Fibroblast of skin of left biceps (primary cell): Measurements from ENCODE around the gene PPP2R5B.

Experiments used
- DNase-seq, 2 experiments: peaks; one replicate each; pipeline ENCODE4 v3.0.0-alpha.2; 2013; ENCODE audit warnings: low read depth in 2 of 2

Gene PPP2R5B

DNA sequence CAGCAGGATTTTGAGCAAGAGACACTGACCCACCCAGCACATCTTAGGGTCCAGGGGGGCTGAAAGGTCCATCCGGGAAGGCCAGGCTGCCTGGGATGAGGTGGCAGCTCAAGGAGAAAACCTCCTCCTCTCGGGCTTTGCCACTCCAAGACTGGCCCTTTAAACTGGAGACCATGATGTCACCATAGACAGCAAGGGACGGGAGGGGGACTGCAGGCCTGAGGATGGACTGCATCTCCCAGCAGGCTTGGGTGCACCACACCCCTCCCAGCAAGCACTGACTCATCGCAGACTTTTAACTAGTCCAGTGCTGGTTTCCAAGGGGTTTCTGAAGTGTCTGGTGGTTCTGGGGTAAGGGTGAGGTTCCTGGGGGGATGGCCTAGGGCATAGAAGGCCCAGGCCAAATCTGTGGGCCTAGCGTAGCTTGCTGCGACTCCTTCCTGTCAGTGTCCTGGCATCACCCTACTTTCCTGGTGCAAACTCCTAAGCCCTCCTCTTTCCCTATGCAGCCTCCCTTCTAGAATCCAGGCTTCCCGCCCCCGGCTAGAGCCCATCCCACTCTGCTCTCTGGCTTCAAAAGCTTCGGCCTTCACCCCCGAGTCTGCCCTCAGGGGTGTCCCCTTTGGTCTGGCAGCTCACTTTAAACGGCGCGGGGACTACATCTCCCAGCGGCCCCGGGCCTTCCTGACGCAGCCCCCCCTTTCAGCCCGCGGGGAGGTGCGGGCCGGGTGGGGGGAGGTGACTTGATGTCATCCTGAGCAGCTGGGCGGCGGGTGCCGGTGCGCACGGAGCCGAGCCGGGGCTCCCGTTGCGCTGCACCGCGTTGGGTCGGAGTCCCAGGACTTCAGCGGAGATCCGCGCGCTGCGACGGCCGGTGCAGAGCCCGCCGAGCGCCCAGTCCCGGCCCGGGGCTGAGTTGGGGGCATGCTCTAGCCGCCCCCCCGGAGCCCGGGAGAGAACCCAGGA lies at the start of gene PPP2R5B:
TSS of gene PPP2R5B (plus strand) at position 746 of the 966 bp plus-strand sequence. CDS start 1,046 bp downstream, outside the sequence.
- DNase-seq: peak; percentile 74 to 76

DNA sequence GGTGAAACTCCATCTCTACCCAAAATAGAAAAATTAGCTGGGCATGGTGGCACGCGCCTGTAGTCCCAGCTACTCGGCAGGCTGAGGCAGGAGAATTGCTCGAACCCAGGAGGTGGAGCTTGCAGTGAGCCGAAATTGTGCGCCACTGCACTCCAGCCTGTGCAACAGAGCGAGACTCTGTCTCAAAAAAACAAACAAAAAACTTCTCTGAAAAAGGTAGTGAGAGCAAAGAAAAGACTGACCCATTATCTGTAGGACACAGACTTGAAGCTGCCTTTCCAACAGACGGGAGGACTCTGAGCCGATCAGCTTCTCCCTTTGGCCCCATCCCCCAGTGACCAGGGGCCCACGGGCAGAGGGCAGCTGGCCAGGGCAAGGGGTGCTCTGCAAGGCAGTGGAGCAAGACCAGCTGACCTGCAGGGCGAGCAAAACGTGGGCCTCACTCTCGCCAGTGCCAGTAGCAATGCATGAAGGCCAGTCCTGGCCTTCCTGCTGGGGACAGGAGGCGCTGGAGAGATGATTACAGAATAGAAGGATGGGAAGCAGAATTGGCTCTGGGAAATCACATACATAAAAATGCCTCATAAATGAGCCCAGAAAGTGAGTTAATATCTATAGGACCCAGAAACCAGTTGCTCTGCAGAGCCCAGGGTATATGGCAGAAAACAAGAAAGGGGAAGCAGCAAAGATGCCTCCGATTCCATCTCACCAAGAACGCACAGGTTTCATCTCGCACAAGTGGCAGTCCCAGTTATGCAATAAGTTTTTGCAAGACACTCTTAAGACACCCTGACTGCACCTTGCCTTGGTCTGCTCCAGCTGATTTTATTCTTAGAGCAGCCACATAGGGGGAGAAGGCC lies 48.9 kb upstream of the PPP2R5B start:
- DNase-seq: no peak

DNA sequence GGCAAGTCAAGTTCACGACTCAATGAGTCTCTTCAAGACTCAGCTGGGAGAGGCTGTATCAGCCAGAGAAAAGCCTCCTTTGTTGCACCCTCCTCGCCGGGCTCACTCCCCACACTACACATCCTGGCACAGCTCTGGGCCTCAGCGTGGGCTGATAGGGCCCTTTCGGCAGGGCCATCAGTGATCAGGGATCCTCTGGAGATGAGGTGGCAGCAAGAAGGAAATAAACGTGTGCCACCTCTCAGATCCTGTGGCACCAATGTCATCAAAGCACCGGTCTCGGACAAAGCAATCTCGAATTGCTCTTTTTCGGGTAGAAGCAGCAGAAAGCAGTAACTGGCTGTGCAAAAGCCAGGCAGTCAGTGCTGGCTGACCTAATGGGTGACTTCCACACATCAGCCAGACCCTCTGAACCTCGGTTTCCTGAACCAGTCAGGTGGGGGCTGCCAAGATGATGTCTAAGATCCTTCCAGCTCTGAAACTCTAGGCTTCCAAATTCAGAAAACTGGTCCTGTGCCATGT lies 48.2 kb upstream of the PPP2R5B start:
- no peak for DNase-seq

DNA sequence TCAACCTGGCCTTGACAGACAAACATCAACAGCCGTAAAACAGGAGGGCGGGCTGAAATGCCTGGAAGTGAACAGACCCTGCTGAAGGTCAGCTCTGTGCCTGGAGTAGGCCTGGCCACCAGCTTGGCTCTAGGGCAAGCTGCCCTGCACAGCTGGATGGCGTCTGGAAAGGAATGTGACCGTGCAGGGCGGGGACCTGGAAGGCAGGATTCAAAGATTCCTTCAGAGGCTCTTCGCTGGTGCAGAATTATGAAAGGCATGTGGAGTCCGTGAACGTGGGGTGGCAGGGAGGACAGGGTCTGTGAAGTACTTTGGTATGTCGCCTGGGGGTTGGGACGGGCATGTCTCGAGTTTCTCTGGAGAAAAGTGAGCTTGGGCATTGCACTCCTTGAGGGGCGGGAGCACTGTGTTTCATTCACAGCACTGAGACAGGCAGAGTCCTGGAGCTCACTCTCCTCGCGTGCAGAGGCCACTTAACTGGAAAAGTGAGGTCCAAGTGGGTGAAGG lies 47.6 kb upstream of the PPP2R5B start:
- no peak for DNase-seq

DNA sequence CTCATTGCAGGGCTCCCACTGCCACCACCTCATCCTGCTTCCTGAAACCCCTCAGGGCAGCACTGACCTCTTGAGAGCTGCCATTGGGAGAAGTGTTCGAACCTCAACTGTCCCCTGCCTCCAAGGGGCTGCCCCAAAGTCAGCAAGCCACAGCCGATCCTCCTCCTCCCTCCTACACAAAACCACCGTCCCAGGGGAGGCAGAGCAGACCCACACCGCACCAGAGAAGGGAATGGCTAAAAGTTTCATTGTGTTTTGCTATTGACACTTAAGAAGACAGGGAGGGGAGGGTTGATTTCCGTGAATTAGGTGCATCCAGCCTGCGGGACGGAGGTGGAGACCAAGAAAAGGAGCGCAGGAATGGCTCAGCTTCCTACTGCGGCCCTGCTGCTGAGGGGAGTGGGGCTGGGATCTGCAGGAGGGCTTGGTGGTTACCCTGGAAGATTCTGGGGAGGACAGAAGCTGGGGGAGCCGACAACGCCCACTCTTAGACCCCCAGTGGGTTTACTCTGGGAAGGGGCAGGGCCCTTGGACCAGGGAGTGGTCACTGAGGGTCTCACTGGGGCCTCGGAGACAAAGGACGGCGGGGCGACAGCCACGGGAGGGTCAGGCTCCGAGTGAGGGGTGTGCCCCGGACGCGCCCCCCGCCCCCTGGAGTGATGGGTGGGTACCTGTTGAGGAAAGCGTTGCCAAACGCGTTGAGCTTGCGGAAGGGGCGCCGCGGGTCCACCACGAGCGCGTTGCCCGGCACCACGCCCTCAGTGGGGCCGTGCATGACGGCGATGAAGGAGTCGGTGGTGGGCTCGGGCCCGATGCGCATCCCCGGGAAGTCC lies 46.9 kb upstream of the PPP2R5B start:
- DNase-seq: no peak

DNA sequence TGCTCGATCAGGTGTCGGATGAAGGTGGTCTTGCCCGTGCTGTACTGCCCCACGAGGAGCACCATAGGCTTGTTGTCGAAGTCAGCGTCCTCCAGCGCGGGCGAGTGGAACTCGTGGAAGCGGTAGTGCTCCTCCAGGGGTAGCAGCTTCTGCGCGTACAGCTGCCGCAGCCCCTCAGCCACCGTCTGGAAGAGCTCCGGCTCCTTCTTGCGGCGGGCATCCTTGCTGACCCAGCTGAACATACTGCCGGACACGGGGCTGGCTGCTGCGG lies 46.3 kb upstream of the PPP2R5B start:
- no peak for DNase-seq

DNA sequence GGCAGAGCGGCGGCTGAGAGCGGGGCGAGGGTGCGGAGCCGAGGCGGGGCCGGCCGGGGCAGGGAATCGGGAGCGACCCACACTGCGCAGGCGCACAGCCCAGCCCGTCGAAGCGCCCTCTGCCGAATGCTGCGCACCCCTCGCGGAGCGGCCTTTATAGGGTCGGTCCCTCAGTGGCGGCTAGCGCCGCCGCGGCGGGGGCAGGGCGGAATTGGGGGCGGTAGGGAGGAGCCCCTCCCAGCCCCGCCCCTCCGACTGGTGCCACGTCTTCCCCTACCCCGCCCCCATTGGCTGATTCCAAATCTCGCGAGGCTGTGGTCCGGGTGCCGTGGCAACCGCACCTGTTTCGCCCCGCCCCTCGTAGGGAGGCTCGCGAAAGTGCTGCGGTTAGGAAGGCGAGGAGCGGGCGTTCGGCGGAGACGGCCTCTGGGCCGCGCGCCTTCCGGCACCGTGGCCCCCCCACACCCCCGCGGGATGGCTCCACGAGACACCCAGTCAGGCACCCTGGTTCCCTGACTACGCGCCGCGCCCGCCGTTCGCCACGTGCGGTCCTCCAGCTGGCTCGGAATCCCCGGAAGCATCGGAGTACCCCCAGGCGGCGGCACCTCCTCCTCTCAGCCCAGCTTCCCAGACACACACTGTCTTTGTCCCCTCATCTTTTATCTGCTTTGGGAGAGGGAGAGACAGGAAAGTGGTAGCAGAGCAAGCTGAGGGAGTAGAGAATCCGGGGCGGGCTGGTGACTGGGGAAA lies 45.8 kb upstream of the PPP2R5B start, which contains the start of gene EHD1:
TSS of gene EHD1 (minus strand) at position 128 of the 750 bp plus-strand sequence. CDS start 157 bp downstream, outside the sequence.
- DNase-seq: peak; percentile 92 to 95

DNA sequence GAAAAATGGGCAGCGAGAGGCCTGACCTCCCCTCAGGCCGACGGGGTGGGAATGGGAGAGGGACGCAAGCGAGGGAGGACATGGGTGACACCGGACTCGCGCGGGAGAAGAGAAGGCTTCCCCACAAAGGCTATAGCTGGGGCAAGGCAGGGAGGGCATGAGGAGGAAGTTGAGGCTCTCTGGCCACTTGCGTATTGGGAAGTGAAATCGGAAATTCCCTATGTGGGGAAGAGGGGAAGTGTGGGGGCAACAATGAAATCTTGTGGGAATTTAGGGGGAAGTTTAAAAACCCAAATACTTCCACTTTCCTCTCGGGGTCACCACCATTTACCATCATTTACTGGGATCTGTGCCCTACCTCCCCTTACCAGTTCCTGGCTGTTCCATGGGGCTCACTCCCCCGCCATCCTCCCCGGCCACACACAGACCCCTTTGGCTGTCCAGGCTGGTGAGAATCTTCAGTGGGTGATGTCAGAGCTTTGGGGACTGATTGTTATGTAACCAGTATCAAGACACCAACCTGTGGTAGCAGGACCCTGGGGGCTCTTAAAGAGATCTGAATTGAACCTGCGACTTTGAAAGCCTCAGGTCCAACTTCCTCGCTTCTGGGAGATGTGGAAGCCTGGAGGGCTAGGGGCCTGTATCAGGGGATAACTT lies 45.1 kb upstream of the PPP2R5B start:
- DNase-seq: no peak

DNA sequence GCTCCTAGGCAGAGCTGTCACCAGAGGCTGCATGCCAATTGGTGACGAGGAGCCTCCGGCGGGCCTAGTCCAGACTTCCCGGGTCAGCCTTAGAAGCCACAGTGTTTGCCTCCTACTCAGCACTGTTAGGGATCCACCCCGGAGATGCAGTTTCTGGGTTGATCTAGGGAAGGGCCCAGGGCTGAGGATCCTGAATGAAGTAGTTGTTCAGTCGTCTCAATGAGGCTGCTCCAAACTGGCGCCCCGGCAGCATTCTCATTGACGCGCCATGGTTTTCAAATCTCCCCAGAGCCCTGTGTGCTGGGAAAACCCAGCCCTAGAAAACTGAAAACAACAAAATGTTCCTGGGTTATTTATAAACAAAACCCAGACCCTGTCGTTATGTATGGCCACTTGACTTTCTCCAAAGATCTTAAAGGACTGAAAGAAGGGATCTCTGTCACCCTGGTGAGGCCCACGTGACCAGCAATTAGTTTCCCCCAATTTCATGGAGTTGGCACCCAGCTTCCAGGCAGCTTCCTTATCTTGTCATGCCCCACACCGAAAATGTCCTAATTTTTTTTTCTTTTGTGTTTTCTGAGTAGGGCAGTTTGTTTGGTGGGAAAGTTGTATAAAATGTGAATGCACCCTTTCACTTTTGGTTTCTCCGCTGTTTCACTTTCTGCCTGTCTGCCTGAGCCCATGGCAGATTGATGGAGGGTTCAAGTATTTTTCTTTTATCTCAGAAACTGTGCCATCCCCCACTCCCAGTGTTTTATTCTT lies 44.1 kb upstream of the PPP2R5B start:
- DNase-seq: no peak

DNA sequence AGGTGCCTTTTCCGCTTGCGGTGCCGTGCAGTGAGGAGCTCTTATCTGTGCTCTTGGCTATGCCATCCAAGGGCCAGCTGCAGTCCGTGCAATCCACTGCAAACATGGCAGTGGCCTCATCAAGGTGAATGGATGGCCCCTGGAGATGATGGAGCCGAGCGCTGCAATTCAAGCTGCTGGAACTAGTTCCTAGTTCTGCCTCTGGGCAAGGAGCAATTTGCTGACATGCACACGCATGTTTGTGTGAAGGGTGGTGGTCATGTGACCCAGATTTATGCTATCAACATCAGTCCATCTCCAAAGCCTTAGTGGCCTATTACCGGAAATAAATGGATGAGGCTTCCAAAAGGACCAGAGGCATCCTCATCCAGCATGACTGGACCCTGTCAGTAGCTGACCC lies 43.0 kb upstream of the PPP2R5B start:
- no peak for DNase-seq

DNA sequence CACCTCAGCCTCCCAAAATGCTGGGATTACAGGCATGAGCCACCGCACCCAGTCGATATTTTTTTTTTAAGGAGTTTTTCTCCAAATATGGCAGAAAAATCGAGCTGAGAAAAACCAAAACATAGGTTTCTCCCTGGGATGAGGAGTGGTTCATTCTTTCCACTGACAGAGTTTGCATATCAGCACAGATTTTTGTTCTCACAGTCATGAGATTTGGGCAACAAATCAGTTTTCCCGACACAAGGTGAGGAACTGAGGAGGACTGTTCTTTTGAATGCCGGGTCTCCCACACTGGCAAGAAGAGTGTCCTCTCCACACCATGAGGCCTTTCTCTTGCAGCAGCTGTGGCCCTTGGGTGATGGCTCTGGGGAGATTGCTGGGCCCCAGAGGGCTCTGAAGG lies 42.2 kb upstream of the PPP2R5B start:
- DNase-seq: no peak

DNA sequence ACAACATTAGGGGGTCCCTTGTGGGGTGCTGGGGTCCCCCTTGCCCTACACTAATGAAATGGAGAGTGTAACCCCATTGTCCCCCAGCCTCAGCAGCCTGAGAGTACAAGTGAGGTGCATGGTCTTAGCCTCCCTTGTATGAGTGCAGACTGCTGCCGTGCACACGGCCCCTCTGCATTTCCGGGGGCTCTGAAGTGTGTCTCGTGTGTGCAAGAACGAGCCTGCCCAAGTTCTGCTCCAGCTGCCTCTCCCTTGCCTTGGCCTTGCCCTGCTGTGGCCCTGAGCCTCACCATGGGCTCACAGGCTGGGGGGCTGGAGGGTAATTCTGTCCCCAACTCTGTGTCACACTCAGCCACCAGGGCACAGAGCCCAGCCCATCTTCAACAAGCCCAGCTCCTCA lies 40.9 kb upstream of the PPP2R5B start:
- no peak for DNase-seq

DNA sequence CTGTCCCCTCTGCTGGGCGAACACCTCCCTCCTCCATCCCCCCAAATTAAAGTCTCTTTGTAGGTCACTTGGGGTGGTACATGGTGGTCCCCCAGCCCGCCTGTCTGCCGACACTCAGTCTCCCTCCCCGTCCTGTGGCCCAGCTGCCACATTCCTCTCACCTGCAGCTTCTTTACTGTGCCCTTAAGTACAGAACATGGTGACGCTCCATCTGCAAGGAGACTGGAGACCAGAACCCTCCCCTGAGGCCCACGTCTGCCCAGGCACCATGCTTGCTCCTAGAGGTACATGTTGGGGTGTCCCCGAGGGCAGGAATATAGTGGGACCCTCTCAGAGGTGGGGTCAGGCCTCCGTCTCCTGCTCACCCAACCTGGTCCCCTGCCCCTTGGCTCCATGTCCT lies 40.5 kb upstream of the PPP2R5B start:
- DNase-seq: no peak

DNA sequence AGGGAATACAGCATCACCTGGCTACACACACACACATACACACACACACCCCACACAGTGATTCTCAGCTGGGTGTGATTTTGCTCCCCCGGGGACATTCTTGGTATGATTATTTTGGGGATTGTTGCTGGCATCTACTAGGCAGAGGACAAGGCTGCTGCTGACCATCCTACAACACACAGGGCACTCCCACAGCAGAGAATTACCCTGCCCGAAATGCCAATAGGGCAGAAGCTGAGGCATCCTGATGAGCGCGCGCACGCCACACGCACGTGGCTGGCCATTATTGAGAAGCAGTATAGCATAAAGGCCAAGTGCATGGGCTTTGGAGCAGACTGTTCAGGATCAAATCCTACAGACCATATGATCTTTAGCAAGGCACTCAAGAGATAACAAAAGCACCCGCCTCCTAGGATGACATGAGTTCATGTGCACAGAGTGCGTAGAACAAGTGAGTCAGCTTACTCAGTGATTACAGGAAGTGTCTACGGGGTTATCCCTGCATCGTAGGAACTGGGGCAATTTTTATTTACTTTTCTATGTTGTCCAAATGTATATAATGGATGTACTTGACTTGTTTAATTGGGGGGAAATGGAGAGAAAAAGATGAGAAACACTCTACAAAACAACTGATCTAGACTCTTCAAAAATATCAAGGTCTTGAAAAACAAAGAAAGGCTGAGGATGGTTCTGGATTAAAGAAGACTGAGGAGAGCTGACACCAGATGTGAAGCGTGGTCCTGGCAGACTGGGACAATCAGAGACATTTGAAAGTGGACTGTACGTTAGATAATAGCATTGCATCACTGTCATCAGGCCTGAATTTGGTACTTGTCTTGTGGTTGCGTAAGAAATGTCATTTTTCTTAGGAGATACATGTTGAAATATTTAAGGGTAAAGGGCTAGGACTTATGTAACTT lies 38.9 kb upstream of the PPP2R5B start:
- no peak for DNase-seq

DNA sequence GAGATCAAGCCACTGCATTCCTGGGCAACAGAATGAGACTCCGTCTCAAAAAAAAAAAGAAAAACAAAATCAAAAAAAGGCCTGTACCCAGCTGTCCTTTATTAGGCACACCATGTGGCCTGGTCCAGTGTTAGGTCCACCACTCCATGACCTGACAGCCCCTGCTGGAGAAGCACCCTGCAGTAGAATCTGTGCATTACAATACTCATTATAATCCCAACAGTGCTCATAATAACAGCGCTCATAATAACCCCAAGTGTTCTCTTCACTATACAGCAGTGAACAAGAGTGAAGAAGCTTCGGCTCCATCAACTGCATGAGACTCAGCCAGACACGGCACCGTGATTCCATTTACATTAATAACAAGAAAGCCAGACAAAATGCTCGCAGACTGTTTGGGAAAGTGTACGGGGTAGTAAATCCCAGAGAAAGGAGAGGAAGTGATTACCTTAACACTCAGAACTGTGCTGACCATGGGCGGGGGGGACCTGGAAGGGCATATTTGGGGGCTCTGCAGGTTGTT lies 37.2 kb upstream of the PPP2R5B start:
- no peak for DNase-seq

DNA sequence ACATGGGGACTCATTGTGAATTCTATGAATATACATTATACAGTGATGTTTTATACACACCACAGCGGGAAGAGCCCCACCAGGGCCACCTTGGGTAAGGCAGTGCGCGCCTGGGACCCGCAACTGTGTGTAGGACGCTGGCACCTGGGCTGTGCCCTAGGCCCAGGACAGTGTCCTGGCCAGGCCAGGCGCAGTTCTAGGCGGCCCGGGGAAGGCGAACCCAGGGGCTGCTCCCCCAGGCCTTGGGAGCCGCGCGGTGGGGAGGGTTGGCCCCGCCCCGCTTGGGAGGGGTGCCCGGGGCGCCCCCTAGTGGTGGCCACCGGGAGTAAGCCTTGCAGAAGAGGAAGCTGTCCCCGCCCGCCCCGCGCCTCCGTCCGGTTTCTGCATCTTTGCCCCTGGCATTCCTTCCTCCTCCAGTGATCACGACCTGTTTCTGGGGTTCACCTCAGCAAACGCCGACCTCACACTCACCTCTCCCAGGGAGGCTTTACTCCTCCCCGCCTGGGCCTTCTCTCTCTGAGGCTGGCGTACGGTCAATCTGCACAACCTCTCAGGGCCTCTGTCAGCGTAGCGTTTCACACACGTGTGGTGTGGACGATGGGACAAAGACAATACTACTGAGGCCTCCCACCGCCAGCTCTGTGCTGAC lies 36.6 kb upstream of the PPP2R5B start:
- DNase-seq: no peak

DNA sequence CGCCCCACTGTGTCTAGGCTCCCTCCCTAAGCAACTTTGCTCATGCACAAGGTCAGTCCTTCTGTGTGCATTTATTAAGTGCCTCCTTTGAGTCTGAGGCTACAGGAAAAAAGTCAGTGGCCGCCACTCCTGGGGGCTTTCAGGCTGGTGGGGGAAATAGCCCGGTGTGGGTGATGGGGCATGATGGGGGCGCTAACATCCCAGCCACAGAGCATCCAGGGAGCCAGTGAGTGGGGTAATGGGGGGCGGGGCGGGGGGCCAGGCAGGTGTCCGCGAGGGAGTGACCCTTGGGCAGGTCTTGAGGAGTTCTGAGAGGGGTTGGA lies 36.1 kb upstream of the PPP2R5B start:
- DNase-seq: no peak
